HEK293T (cell line): Measurements from ENCODE around the gene EPB41L4B.

Experiments used
- CTBP1 ChIP-seq: fragments of 450-650 bp; IDR thresholded peaks from 2 replicates; pipeline ENCODE4 v1.6.1; 2016; ENCODE audit warnings: borderline replicate concordance
- ELF4 ChIP-seq: fragments of 450-650 bp; IDR thresholded peaks from 2 replicates; pipeline ENCODE4 v1.6.1; 2017; ENCODE audit warnings: antibody characterized with exemption
- FOXA1 ChIP-seq: fragments of 450-650 bp; IDR thresholded peaks from 2 replicates; pipeline ENCODE4 v1.6.1; 2016; ENCODE audit warnings: mild to moderate bottlenecking
- FOXK2 ChIP-seq: fragments of 450-650 bp; IDR thresholded peaks from 2 replicates; pipeline ENCODE4 v1.6.1; 2016; ENCODE audit warnings: mild to moderate bottlenecking
- HDGF ChIP-seq: fragments of 450-650 bp; IDR thresholded peaks from 2 replicates; pipeline ENCODE4 v1.6.1; 2017; ENCODE audit warnings: antibody characterized with exemption, borderline replicate concordance
- L3MBTL2 ChIP-seq: fragments of 450-650 bp; conservative IDR thresholded peaks from 2 replicates; pipeline ENCODE4 v1.6.1; 2016; ENCODE audit warnings: mild to moderate bottlenecking
- NFRKB ChIP-seq: fragments of 450-650 bp; IDR thresholded peaks from 2 replicates; pipeline ENCODE4 v1.6.1; 2016; ENCODE audit warnings: mild to moderate bottlenecking, moderate library complexity
- SP1 ChIP-seq: fragments of 450-650 bp; IDR thresholded peaks from 2 replicates; pipeline ENCODE4 v1.6.1; 2017
- SUZ12 ChIP-seq: fragments of 450-650 bp; IDR thresholded peaks from 2 replicates; pipeline ENCODE4 v1.6.1; 2016; ENCODE audit warnings: mild to moderate bottlenecking
- TARDBP ChIP-seq: fragments of 450-650 bp; IDR thresholded peaks from 2 replicates; pipeline ENCODE4 v1.6.1; 2016
- ZNF384 ChIP-seq: fragments of 450-650 bp; IDR thresholded peaks from 2 replicates; pipeline ENCODE4 v1.6.1; 2016

DNA sequence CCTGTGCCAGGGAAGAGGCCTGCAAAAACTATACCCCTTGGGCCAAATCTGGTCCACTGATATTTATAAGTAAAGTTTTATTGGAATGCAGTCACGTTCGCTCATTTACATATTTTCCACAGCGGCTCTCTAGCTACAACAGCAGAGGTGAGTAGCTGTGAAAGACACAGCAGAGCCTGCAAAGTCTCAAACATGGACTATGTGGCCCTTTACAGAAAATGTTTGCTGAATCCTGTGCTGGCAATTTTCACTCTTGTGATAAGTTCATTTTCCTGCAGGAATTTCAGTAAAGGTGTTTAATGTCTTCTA lies 70.1 kb downstream of the EPB41L4B start:
- no peak for TF ChIP-seq ELF4
- TF ChIP-seq SP1, result no peak
- no peak for TF ChIP-seq NFRKB
- TF ChIP-seq FOXA1, result no peak
- no peak for TF ChIP-seq ZNF384
- TF ChIP-seq FOXK2, result no peak
- no peak for TF ChIP-seq CTBP1
- no peak for TF ChIP-seq HDGF
- TF ChIP-seq SUZ12, result no peak
- no peak for TF ChIP-seq TARDBP
- TF ChIP-seq L3MBTL2, result no peak
